Right lobe of liver (tissue), 4 donors: ENCODE measurements around the gene MRTO4.
A peak's percentile ranks its signal among the peaks of the same experiment; 100 is the strongest.

Source experiments
- POLR2A ChIP-seq: fragments of 450-650 bp; IDR thresholded peaks from one replicate; pipeline ENCODE4 v1.6.1; 2017; ENCODE audit warnings: antibody characterized with exemption, mild to moderate bottlenecking
- TF ChIP-seq, protein P1 (sequence below), 4 donors: fragments of 200-600 bp in 3 of 4; fragments of 450-650 bp in 1 of 4; IDR thresholded peaks; one replicate each; pipeline versions ENCODE4 v1.5.1 to v1.8.0; 2016 to 2022; ENCODE audit warnings: antibody characterized with exemption in 4 of 4, mild to moderate bottlenecking in 2 of 4
- donor health status: DM: no; HTN: no; CAD: no.
- donor health status: DM: no; HTN: no; CAD: no.
- donor health status: DM: no; HTN: yes; CAD: no.

DNA sequence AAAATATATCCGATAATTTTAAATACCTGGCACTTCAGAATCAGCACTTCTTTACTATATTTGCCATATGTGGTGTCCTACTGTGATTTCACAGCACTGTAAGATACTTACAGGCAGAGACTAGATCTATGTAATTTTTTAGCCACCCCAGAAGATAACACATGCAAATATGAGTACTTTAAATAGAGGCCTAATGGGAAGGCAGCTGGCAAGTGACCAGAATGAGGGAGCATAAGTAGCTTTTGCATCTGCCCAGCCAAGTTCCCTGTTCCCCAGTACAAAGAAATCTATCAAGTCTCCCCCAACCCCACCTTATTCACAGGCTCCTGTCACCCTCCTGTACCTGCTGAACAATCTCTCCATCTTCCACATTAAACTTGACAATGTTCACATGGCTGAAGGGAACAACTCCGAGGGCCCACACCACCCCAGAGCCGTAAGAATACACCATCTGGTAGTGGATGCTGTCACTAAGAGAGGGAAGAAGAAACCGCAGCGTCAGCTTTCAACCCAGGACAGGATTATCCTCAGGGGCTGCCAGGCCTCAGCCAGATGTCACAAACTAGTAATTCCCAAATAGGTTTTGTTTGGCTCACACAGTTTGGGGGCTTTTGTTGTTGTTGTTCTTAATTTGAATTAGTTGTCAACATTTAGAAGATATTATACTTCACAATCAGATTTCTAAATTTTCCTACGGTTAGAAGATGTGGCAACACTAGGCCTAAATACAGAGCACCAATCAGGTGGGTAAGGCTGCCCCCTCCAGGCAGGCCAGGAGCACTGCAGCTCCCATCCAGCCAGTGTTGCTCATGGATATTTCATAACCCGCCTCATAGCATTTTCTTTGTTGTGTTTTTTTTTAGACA is 10.7 kb upstream of the MRTO4 start:
- TF ChIP-seq, protein P1, sequence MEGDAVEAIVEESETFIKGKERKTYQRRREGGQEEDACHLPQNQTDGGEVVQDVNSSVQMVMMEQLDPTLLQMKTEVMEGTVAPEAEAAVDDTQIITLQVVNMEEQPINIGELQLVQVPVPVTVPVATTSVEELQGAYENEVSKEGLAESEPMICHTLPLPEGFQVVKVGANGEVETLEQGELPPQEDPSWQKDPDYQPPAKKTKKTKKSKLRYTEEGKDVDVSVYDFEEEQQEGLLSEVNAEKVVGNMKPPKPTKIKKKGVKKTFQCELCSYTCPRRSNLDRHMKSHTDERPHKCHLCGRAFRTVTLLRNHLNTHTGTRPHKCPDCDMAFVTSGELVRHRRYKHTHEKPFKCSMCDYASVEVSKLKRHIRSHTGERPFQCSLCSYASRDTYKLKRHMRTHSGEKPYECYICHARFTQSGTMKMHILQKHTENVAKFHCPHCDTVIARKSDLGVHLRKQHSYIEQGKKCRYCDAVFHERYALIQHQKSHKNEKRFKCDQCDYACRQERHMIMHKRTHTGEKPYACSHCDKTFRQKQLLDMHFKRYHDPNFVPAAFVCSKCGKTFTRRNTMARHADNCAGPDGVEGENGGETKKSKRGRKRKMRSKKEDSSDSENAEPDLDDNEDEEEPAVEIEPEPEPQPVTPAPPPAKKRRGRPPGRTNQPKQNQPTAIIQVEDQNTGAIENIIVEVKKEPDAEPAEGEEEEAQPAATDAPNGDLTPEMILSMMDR (IDR thresholded peaks at IDR 0.05), result peak; percentile 83 to 98 (median 96)
- no peak for TF ChIP-seq POLR2A
